Measurements from ENCODE around the gene TBL1X.
A peak's percentile ranks its signal among the peaks of the same experiment; 100 is the strongest.

Gene TBL1X

GRCh38 chrX:9494771-9495170, 29.9 kb downstream of the TBL1X start:
- no peak for DNase-seq (ENCODE audit: extremely low read depth in 1 of 2, low read depth in 1 of 2)

DNA sequence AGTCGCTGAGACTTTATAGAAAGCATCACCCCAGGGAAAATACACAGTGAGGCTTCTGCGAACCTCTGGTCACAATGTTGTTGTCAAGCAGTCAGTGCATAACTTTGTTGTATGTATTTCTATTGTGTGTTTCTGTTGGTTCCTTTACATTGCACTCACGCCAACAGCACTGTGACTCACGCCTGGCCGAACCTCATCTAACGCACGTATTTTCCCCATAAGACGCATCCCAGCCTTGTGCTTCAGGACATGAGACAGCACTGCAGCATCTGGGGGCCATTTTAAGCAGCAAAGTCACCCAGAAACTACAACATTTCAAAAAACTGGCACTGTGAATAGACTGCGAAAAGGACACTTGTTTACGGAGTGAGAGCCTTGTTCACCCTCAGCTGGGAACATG, 30.6 kb downstream of the TBL1X start:
- DNase-seq (ENCODE audit: extremely low read depth in 1 of 2, low read depth in 1 of 2), result no peak

GRCh38 chrX:9498236-9498635, 33.4 kb downstream of the TBL1X start:
- DNase-seq (ENCODE audit: extremely low read depth in 1 of 2, low read depth in 1 of 2), result no peak

DNA sequence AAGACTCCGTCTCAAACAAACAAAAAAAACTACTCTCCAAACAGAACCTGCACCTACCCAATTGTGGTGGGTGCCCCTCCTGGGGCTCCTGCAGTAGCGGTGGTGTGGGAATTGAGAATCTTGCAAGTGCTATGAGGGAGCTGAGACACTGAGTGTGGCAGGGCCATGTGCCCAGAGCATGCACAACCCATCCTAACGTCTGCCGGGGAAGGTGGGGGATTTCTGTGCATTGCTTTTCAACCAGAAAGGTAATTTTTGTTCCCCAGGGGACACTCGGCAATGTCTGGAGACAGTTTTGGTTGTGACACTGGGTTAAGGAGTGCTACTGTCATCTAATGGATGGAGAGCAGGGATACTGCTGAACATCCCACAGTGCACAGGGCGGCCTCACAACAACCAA, 35.7 kb downstream of the TBL1X start:
- no peak for DNase-seq (ENCODE audit: extremely low read depth in 1 of 2, low read depth in 1 of 2)

GRCh38 chrX:9501362-9501761, 36.5 kb downstream of the TBL1X start:
- no peak for DNase-seq (ENCODE audit: extremely low read depth in 1 of 2, low read depth in 1 of 2)

GRCh38 chrX:9503261-9503660, 38.4 kb downstream of the TBL1X start:
- no peak for DNase-seq (ENCODE audit: extremely low read depth in 1 of 2, low read depth in 1 of 2)

DNA sequence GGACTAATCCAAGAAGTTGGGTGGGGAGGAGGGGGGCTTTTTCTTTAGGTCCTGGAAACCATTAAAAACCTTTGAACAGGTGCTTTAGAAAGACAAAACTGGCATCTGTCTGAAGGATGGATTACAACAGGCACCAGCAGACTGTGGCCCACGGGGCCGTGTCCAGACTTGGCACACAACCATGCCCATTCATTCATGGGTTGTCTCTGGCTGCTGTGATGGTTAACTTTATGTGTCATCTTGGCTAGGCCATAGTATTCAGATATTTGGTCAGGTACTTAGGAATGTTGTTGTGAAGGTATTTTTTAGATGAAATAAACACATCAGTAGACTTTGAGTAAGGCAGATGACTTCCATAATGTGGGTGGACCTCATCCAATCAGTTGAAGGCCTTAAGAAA, 45.5 kb downstream of the TBL1X start:
- DNase-seq (ENCODE audit: extremely low read depth in 1 of 2, low read depth in 1 of 2), result no peak

DNA sequence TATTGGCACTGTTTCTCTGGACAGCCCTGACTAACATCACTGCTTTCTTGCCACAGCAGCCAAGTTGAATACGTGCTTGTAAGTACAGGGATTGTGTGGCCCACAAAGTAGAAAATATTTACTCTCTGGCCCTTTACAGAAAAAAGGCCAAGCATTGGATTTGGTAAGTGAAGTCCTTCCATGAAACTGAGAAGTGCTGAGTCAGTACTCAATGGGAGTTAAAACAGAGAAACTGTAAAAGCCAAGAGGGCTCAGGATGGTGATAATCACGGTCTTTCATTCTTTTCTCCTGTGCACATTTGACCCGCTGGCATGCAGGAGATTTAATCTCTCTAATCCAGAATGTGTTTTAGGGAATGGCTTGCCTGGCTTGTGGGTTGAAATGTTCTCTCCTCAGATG, 46.1 kb downstream of the TBL1X start:
- DNase-seq (ENCODE audit: extremely low read depth in 1 of 2, low read depth in 1 of 2), result no peak

- DNase-seq (ENCODE audit: extremely low read depth in 1 of 2, low read depth in 1 of 2), result no peak
Measured at GRCh38 chrX:9515489-9515888, 50.6 kb downstream of the TBL1X start.

DNA sequence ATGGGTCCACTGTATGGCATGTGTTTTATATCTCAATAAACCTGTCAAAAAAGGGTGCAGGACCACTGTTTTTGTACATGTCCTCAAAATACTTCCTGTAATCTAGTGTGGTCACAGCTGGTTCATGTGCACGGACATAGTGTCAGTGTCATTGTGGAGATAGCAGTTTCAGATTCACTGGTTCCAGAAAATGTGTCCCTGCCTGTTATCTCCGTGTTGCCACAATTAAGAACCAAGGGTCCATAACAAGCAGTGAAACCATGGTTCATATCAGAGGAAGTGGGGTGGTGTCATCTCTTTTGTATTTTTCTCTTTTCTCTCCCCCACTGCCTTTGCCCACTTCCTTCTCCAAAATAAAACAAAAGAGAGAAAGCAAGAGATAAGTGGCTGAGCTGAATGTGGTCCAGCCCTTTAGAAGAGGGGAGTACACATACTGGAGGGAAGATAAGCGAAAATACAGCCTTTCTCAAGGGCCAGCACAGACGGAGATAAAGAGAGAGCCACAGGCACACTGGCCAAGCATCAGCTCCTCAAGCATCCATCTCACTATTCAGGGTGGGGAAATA, 51.2 kb downstream of the TBL1X start:
- no peak for DNase-seq (ENCODE audit: extremely low read depth in 1 of 2, low read depth in 1 of 2)

DNA sequence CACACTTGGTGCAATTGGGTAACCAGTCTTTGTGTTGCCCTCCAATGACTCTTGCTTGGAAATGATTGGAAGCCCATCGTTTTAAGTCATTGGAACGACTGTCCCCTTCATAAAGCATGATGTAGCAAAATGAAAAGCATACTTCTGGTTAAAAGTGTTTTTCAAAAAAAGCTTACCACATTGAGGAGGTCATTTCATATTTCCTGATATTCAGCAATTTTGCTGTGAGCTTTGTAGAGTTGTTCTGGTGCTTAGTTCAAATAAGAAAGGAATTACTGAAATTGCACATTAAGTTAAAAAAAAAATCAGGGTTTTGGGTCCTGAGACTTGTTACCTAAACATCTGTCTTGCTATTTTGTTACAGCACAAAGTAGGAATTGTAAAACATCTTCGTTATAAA, 51.8 kb downstream of the TBL1X start:
- no peak for DNase-seq (ENCODE audit: extremely low read depth in 1 of 2, low read depth in 1 of 2)

- no peak for DNase-seq (ENCODE audit: extremely low read depth in 1 of 2, low read depth in 1 of 2)
Measured at GRCh38 chrX:9518051-9518450, 53.2 kb downstream of the TBL1X start.

DNA sequence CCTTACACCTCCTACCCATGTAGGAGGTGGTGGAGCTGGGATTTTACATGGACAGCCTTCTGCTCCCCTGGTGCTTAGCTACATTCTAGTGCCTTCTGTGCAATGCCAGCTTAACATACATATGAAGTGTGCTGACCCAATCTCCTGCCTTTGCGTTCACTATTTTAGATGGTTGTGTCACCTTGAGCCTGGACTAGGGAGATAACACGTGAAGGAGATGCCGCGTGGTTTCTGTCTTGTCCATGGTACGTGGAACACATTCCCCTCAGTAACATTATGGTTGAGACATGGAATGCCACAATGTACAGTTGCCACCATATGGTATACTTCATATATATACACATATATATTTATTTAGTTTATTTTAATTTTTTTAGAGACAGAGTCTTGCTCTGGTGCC, 54.0 kb downstream of the TBL1X start:
- DNase-seq (ENCODE audit: extremely low read depth in 1 of 2, low read depth in 1 of 2), result no peak

GRCh38 chrX:9519546-9520216, 54.8 kb downstream of the TBL1X start:
- no peak for DNase-seq (ENCODE audit: extremely low read depth in 1 of 2, low read depth in 1 of 2)

DNA sequence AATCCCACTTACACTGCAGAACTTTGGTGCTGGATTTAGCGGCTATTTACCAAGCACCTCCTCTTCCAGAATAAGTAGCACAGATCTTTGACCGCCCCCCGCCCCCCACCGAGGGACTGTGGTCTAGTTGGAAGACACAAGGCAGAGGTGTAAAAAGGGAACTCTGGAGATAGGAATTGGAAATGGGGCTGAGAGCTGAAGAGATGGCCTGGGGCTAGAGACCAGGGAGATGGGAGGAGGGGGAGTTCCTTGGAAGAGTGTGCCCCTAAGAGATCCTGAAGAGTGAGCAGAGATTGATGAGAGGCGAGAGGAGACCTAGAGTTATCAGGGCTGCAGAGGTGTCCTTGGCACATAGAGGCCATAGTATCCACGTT, 55.3 kb downstream of the TBL1X start:
- no peak for DNase-seq (ENCODE audit: extremely low read depth in 1 of 2, low read depth in 1 of 2)

DNA sequence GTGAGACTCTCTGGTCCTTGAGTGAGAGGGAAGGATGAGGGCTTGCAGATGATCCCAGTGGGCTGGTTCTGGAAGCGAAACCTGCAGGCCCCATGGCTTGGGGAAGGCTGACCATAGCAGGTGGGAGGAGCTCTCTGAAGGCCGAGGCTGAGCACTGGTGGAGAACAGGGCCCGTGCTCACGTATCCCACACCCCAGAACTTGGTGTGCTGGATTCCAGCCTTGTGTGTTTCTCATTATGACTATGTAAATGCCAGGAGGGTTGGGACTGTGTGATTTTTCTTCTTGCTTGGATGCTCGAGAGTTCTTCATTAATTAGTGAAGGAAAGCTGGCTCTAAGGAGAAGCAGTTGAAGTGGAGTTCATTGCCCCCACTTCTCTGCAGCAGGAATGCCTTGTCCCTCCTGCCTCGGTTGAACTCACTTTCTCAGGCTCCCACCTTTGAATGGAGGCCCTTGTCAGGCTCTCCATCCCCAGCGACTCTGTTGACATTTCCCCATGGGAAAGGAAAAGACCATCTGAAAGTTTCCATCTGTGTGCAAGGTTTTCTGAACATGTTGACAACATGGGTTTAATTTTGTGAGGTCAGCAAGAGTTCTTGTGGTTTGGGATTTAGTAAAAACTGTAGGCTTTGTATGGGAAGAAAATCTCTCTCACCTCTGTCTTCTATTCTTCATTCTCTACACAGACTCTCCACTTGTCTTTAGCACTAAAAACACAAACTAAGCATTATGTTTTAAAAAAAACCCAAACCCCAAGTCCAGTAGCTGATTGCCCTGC, 57.7 kb downstream of the TBL1X start:
- DNase-seq (ENCODE audit: extremely low read depth in 1 of 2, low read depth in 1 of 2), result no peak

- DNase-seq (ENCODE audit: extremely low read depth in 1 of 2, low read depth in 1 of 2), result no peak
Measured at GRCh38 chrX:9525511-9526248, 60.8 kb downstream of the TBL1X start.

- DNase-seq (ENCODE audit: extremely low read depth in 1 of 2, low read depth in 1 of 2), result no peak
Measured at GRCh38 chrX:9526965-9527364, 62.1 kb downstream of the TBL1X start.

DNA sequence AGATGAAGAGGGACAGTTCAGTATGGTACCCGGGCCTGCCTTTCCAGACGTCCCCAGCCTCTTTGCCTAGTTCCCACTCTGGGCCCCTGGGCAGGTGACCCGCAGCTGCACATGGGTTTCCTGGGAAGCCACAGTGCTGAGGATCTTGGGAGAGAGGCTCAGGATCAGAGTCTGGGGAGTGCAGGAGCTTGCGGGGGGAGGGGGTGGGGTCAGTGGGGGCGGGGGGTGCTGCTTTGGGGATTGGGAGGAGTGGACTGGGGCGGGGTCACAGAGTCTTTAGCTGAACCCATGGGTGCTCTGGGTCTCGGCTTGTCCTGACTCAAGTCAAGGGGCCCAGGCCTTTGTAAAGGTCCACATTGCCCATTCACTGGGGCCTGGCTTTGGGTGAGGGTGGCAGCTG, 63.6 kb downstream of the TBL1X start:
- no peak for DNase-seq (ENCODE audit: extremely low read depth in 1 of 2, low read depth in 1 of 2)

DNA sequence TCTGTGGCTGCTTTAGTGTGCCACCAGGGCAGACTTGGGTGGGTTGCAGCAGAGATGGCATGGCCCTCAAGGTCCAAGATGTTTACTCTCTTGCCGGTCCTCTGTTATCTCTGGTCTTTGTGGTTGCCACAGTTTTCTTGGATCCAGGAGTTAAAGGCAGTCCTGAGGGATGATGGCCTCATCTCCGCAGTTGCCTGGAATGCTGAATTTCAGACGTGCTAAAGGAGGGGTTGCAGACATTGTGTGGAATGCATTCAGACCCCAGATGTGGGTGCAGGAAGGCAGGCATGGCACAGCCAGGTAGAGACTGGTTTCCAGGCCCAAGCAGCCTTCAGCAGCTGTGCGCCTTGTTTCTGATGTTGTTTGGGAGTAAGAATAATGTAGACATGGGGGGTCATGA, 64.4 kb downstream of the TBL1X start:
- DNase-seq (ENCODE audit: extremely low read depth in 1 of 2, low read depth in 1 of 2), result no peak

DNA sequence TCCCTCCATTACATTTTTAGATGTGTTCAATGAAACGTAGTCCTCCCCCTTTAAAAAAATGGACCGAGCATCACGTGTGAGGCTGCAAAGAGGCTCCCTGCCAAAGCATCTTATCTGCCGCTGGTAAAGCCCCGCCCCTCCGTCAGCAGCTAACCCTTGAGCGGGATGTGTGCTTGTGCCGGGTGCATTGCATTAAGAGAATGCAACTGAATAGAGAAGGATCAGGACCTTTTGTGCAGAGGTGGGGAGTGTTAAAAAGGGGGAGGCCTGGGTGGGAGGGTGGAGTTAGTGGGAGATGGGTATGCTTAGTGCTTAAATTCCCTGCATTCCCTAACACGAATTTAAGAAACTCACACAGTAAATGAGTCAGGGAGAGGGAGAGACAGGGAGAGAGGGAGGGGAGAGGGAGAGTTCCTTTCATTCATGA, 66.0 kb downstream of the TBL1X start:
- DNase-seq (ENCODE audit: extremely low read depth in 1 of 2, low read depth in 1 of 2), result peak in 1 of 2 donors; percentile 31

DNA sequence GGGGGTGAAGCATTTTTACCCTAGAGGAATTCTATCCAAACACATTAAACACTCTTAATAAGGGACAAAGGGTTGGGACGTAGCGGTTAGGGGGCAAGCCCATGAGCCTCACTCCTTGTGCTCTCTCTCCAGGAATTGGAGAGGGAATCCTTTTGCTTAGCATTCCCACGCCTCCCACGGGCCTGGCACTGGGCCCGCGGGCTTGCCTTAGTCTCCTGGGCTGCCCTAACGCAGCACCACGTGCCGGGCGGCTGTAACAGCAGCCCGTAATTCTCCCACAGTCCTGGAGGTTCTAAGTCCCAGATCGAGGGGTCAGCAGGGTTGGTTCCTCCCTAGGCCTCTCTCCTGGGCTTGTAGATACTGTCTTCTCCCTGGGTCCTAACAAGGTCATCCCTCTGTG, 67.5 kb downstream of the TBL1X start:
- no peak for DNase-seq (ENCODE audit: extremely low read depth in 1 of 2, low read depth in 1 of 2)

All from stimulated activated CD8-positive, alpha-beta memory T cell treated with anti-CD3 and anti-CD28 coated beads, Interleukin-7, amount 100 ng/mL, for 48 hours (primary cell).